ENCODE results near the gene SEC23B. TPM values are rescaled to one million over a fixed set of nuclear protein-coding genes. Genes with fewer than 3 reads are reported as not detected.
"Not testable (repeated sequence)": the region's sequence is repeated elsewhere in the genome, so short reads cannot be mapped to it uniquely, and the experiment has no call there.

The SEC23B gene
- total RNA-seq, 2 experiments from 2014 or later, result 42.6 to 51.6 TPM

DNA sequence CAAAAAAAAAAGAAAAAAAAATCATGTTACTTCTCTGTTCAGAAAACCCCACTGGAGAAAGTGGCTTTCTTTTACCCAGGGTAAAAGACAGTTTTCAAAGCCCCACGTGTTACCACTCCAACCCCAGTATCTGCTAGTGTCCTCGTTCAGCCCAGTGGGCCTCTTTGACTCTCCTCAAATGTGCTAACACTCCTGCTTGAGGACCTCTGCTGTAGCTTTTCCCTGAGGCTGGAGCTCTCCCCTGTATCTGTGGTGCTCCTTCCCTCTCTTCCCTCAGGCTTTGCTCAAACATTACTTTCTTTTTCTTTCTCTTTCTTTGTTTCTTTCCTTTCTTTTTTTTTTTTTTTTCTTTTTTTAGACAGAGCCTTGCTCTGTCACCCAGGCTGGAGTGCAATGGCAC lies 15.3 kb downstream of the SEC23B start:
- no peaks in the 10 kb centered on the region for H3K9me3 ChIP-seq (ENCODE audit: low read length)
- ChIA-PET CTCF (ENCODE audit: unreplicated experiment) (no interaction called here), POLR2A (interaction anchor here (0.6 kb wide), 1 partner anchor 56 kb away, joined by 7 read pairs; no protein-coding TSS in a partner anchor)
- BruUV-seq (replicated peaks), result no TSS peak
- no peaks in the 10 kb centered on the region for H3K4me1 ChIP-seq (ENCODE audit: insufficient read depth, low read length, poor library complexity, severe bottlenecking)
- TF ChIP-seq, protein P1, sequence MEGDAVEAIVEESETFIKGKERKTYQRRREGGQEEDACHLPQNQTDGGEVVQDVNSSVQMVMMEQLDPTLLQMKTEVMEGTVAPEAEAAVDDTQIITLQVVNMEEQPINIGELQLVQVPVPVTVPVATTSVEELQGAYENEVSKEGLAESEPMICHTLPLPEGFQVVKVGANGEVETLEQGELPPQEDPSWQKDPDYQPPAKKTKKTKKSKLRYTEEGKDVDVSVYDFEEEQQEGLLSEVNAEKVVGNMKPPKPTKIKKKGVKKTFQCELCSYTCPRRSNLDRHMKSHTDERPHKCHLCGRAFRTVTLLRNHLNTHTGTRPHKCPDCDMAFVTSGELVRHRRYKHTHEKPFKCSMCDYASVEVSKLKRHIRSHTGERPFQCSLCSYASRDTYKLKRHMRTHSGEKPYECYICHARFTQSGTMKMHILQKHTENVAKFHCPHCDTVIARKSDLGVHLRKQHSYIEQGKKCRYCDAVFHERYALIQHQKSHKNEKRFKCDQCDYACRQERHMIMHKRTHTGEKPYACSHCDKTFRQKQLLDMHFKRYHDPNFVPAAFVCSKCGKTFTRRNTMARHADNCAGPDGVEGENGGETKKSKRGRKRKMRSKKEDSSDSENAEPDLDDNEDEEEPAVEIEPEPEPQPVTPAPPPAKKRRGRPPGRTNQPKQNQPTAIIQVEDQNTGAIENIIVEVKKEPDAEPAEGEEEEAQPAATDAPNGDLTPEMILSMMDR (conservative IDR thresholded peaks at IDR 0.05; ENCODE audit: low read length), result no peak
- no peak for TF ChIP-seq EZH2phosphoT487 (IDR thresholded peaks at IDR 0.05; ENCODE audit: borderline replicate concordance, low read depth, low read length)
- H2AFZ ChIP-seq (ENCODE audit: low read length), result no peak overlapping the region
- no peaks in the 10 kb centered on the region for H3K9me2 ChIP-seq (ENCODE audit: insufficient read depth, low read length)
- no peak overlapping the region for H3K4me2 ChIP-seq (ENCODE audit: low read length)
- peaks cover 40% of the 10 kb centered on the region for H3K36me3 ChIP-seq (ENCODE audit: insufficient read depth, low read length)
- no peak overlapping the region for H3K27ac ChIP-seq (ENCODE audit: low read depth, low read length, poor library complexity, severe bottlenecking)
- intact Hi-C loops (cut with micrococcal nuclease; ENCODE audit: unreplicated experiment), result no loop called here
- no peak overlapping the region for H3K4me3 ChIP-seq (ENCODE audit: low read depth, low read length, poor library complexity, severe bottlenecking)
- no peaks in the 10 kb centered on the region for H3K79me2 ChIP-seq (ENCODE audit: insufficient read depth, low read depth, low read length)
- DNase-seq (ENCODE audit: low spot score), result no peak
- H4K20me1 ChIP-seq (ENCODE audit: insufficient read depth, low read length), result no peaks in the 10 kb centered on the region

DNA sequence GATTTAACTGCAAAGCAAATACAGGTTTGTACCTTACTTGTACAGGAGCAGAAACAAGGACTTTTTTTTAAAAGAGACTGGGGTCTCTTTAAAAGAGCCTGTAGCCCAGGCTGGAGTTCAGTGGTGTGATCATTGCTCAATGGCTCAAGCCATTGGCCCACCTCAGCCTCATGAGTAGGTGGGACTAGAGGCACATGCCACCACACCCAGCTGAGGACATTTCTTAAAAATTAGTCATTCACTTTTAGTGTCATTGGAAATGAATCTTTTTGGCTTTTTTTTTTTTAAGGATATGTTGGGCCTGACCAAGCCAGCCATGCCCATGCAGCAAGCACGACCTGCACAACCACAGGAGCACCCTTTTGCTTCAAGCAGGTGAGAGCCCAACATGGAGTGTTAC lies 16.9 kb downstream of the SEC23B start:
- Histone ChIP-seq H2AFZ (ENCODE audit: low read length) (no peak overlapping the region), H4K20me1 (ENCODE audit: insufficient read depth, low read length) (no peaks in the 10 kb centered on the region), H3K79me2 (ENCODE audit: insufficient read depth, low read depth, low read length) (no peaks in the 10 kb centered on the region), H3K9me3 (ENCODE audit: low read length) (no peaks in the 10 kb centered on the region), H3K9me2 (ENCODE audit: insufficient read depth, low read length) (no peaks in the 10 kb centered on the region), H3K4me2 (ENCODE audit: low read length) (no peak overlapping the region), H3K4me3 (ENCODE audit: low read depth, low read length, poor library complexity, severe bottlenecking) (no peak overlapping the region), H3K36me3 (ENCODE audit: insufficient read depth, low read length) (peaks cover 56% of the 10 kb centered on the region), H3K4me1 (ENCODE audit: insufficient read depth, low read length, poor library complexity, severe bottlenecking) (no peaks in the 10 kb centered on the region), H3K27ac (ENCODE audit: low read depth, low read length, poor library complexity, severe bottlenecking) (no peak overlapping the region)
- ChIA-PET POLR2A (interaction anchor here (0.6 kb wide), 1 partner anchor 14 kb away, joined by 7 read pairs; no protein-coding TSS in a partner anchor), CTCF (ENCODE audit: unreplicated experiment) (no interaction called here)
- no peak for DNase-seq (ENCODE audit: low spot score)
- intact Hi-C loops (cut with micrococcal nuclease; ENCODE audit: unreplicated experiment), result no loop called here
- no peak for TF ChIP-seq EZH2phosphoT487 (IDR thresholded peaks at IDR 0.05; ENCODE audit: borderline replicate concordance, low read depth, low read length)
- TF ChIP-seq, protein P1 (conservative IDR thresholded peaks at IDR 0.05; ENCODE audit: low read length), result no peak
- no TSS peak for BruUV-seq (replicated peaks)

DNA sequence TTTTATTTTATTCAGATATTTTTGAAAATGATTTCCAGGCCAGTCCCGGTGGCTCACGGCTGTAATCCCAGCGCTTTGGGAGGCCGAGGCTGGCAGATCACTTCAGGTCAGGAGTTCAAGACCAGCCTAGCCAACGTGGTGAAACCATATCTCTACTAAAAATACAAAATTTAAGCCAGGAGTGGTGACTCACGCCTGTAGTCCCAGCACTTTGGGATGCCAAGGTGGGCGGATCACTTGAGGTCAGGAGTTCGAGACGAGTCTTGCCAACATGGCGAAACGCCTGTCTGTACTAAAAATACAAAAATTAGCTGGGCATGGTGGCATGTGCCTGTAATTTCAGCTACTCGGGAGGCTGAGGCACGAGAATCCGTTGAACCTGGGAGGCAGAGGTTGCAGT lies 19.0 kb downstream of the SEC23B start:
- DNase-seq (ENCODE audit: low spot score); H3K9me3 ChIP-seq (ENCODE audit: low read length); H3K4me3 ChIP-seq (ENCODE audit: low read depth, low read length, poor library complexity, severe bottlenecking); H4K20me1 ChIP-seq (ENCODE audit: insufficient read depth, low read length); H2AFZ ChIP-seq (ENCODE audit: low read length); BruUV-seq (replicated peaks); intact Hi-C loops (cut with micrococcal nuclease; ENCODE audit: unreplicated experiment); H3K79me2 ChIP-seq (ENCODE audit: insufficient read depth, low read depth, low read length); H3K4me1 ChIP-seq (ENCODE audit: insufficient read depth, low read length, poor library complexity, severe bottlenecking); H3K9me2 ChIP-seq (ENCODE audit: insufficient read depth, low read length); POLR2A ChIA-PET; H3K4me2 ChIP-seq (ENCODE audit: low read length); CTCF ChIA-PET (ENCODE audit: unreplicated experiment); H3K27ac ChIP-seq (ENCODE audit: low read depth, low read length, poor library complexity, severe bottlenecking): not testable (repeated sequence)
- H3K36me3 ChIP-seq (ENCODE audit: insufficient read depth, low read length), result peaks cover 74% of the 10 kb centered on the region
